AG08396 (cell line): Measurements from ENCODE around the gene ADAM33.

ENCODE experiments used
- DNase-seq: peaks from one replicate; pipeline ENCODE4 v3.0.0; 2012; ENCODE audit warnings: low spot score, mixed read lengths

ADAM33 gene

GRCh38 chr20:3667434-3668037 is 14.3 kb downstream of the ADAM33 start:
- no peak for DNase-seq

GRCh38 chr20:3663858-3664257 is 18.0 kb downstream of the ADAM33 start:
- DNase-seq: no peak

GRCh38 chr20:3663031-3663701 is 18.6 kb downstream of the ADAM33 start, which contains the start of gene GFRA4:
TSS of gene GFRA4 (minus strand) at chr20:3663399. CDS start at chr20:3663399, 0 bp downstream.
- DNase-seq: peak; percentile 5

GRCh38 chr20:3661814-3662665 is 19.8 kb downstream of the ADAM33 start:
- no peak for DNase-seq

GRCh38 chr20:3661060-3661813 is 20.6 kb downstream of the ADAM33 start:
- no peak for DNase-seq

- DNase-seq: no peak
Observed at GRCh38 chr20:3660262-3661059, 21.3 kb downstream of the ADAM33 start.

GRCh38 chr20:3659492-3660261 is 22.1 kb downstream of the ADAM33 start:
- DNase-seq: no peak

GRCh38 chr20:3658716-3659491 is 22.9 kb downstream of the ADAM33 start:
- DNase-seq: no peak

GRCh38 chr20:3658019-3658715 is 23.6 kb downstream of the ADAM33 start:
- DNase-seq: no peak

GRCh38 chr20:3655131-3655405 is 26.7 kb downstream of the ADAM33 start:
- DNase-seq: no peak

GRCh38 chr20:3654326-3655130 is 27.3 kb downstream of the ADAM33 start:
- no peak for DNase-seq

GRCh38 chr20:3653921-3654320 is 27.9 kb downstream of the ADAM33 start:
- DNase-seq: no peak

- no peak for DNase-seq
Observed at GRCh38 chr20:3652676-3653596, 28.9 kb downstream of the ADAM33 start.

- no peak for DNase-seq
Observed at GRCh38 chr20:3652221-3652620, 29.6 kb downstream of the ADAM33 start.

GRCh38 chr20:3651204-3651962 is 30.4 kb downstream of the ADAM33 start:
- no peak for DNase-seq

GRCh38 chr20:3648951-3649350 is 32.9 kb downstream of the ADAM33 start:
- no peak for DNase-seq

- no peak for DNase-seq
Observed at GRCh38 chr20:3647473-3647872, 34.3 kb downstream of the ADAM33 start.
